NCI-H460 (cell line): ENCODE measurements around the gene KCNH6. TPM values are rescaled to one million over a fixed set of nuclear protein-coding genes. Genes with fewer than 3 reads are reported as not detected.

ENCODE experiments used
- DNase-seq: peaks from one replicate; pipeline ENCODE4 v3.0.0-alpha.2; 2016; ENCODE audit warnings: low read depth; ENCODE audit errors: extremely low read depth
- total RNA-seq: library from RNA; depleted of rRNA; stranded (reverse); fragments of >200 nt; shearing (Covaris generic); gene quantifications from 2 replicates; pipeline ENCODE4 v1.2.3, GENCODE V29; 2014

The KCNH6 gene
- total RNA-seq, 1 experiment from 2014 or later = not detected

- DNase-seq = no peak
Observed at GRCh38 chr17:63531022-63531965, 8.1 kb downstream of the KCNH6 start.

- no peak for DNase-seq
Observed at GRCh38 chr17:63533433-63534077, 10.4 kb downstream of the KCNH6 start.

- no peak for DNase-seq
Observed at GRCh38 chr17:63534078-63534570, 11.0 kb downstream of the KCNH6 start.

- no peak for DNase-seq
Observed at GRCh38 chr17:63534816-63535455, 11.8 kb downstream of the KCNH6 start.

- DNase-seq = no peak
Observed at GRCh38 chr17:63535640-63536039, 12.5 kb downstream of the KCNH6 start.

GRCh38 chr17:63537001-63537400, 13.8 kb downstream of the KCNH6 start:
- DNase-seq = no peak

- DNase-seq = no peak
Observed at GRCh38 chr17:63537991-63538692, 15.0 kb downstream of the KCNH6 start.

GRCh38 chr17:63538693-63539595, 15.8 kb downstream of the KCNH6 start:
- DNase-seq = no peak

- DNase-seq = no peak
Observed at GRCh38 chr17:63540590-63540989, 17.4 kb downstream of the KCNH6 start.

GRCh38 chr17:63542218-63542545, 19.0 kb downstream of the KCNH6 start:
- no peak for DNase-seq

GRCh38 chr17:63542942-63543821, 20.0 kb downstream of the KCNH6 start:
- DNase-seq = no peak

- no peak for DNase-seq
Observed at GRCh38 chr17:63543822-63544420, 20.8 kb downstream of the KCNH6 start.

- DNase-seq = no peak
Observed at GRCh38 chr17:63544467-63545301, 21.5 kb downstream of the KCNH6 start.

GRCh38 chr17:63546308-63547082, 23.3 kb downstream of the KCNH6 start:
- no peak for DNase-seq

- no peak for DNase-seq
Observed at GRCh38 chr17:63547083-63547523, 23.9 kb downstream of the KCNH6 start.

- peak; percentile 25 for DNase-seq
Observed at GRCh38 chr17:63549289-63549945, 26.3 kb downstream of the KCNH6 start.
